BJ (cell line): ENCODE results near the gene PDE5A. TPM values are rescaled to one million over a fixed set of nuclear protein-coding genes. Genes with fewer than 3 reads are reported as not detected.

Experiments used
- CTCF ChIA-PET: fragments of 350-600 bp; formaldehyde crosslinking; extraction: SDS; loops from one replicate; lab custom pipeline; 2021; ENCODE audit warnings: antibody characterized with exemption, inconsistent platforms; lab: Yijun Ruan, JAX
- POLR2A ChIA-PET: fragments of 300-600 bp; sonication (Branson Sonifier 250); formaldehyde crosslinking; extraction: SDS; loops from one replicate; lab custom pipeline; 2021; ENCODE audit warnings: antibody characterized with exemption; lab: Charles Lee
- DNase-seq: peaks from one replicate; pipeline ENCODE4 v3.0.0-alpha.2; 2011; ENCODE audit warnings: low read depth
- H3K27me3 ChIP-seq: 2 replicates; pipeline ENCODE4 v1.6.0; 2011; ENCODE audit warnings: low read length; ENCODE audit not compliant: control insufficient read depth, insufficient read depth
- H3K36me3 ChIP-seq: 2 replicates; pipeline ENCODE4 v1.5.1; 2011; ENCODE audit warnings: low read length; ENCODE audit not compliant: control insufficient read depth, insufficient read depth
- H3K4me3 ChIP-seq: 2 replicates; pipeline ENCODE4 v1.5.1; 2011; ENCODE audit warnings: low read depth, mild to moderate bottlenecking, control low read depth, low read length
- polyA plus RNA-seq: library from polyadenylated mRNA; depleted of rRNA; stranded (reverse); fragments of >200 nt; gene quantifications from 2 replicates; pipeline ENCODE4 v1.2.3, GENCODE V29; 2011
- TF ChIP-seq, protein P1 (sequence below): IDR thresholded peaks from 2 replicates; pipeline ENCODE4 v1.5.1; 2011; ENCODE audit warnings: low read depth, mild to moderate bottlenecking, control low read depth, inconsistent platforms, low read length, moderate library complexity; ENCODE audit not compliant: insufficient read depth

The PDE5A gene
- polyA plus RNA-seq, 1 experiment = 69.0 TPM

GRCh38 chr4:119589165-119589564 is 39.4 kb downstream of the PDE5A start:
- no peak for DNase-seq
- POLR2A ChIA-PET = interaction anchor here (0.6 kb wide), 1 partner anchor 250 kb away, joined by 3 read pairs; no protein-coding TSS in a partner anchor
- no peak overlapping the region for H3K4me3 ChIP-seq
- peaks cover 5% of the 10 kb centered on the region for H3K36me3 ChIP-seq
- H3K27me3 ChIP-seq = no peaks in the 10 kb centered on the region
- CTCF ChIA-PET = interaction anchor here (0.9 kb wide), 1 partner anchor 10 kb away, joined by 3 read pairs; no protein-coding TSS in a partner anchor
- TF ChIP-seq, protein P1, sequence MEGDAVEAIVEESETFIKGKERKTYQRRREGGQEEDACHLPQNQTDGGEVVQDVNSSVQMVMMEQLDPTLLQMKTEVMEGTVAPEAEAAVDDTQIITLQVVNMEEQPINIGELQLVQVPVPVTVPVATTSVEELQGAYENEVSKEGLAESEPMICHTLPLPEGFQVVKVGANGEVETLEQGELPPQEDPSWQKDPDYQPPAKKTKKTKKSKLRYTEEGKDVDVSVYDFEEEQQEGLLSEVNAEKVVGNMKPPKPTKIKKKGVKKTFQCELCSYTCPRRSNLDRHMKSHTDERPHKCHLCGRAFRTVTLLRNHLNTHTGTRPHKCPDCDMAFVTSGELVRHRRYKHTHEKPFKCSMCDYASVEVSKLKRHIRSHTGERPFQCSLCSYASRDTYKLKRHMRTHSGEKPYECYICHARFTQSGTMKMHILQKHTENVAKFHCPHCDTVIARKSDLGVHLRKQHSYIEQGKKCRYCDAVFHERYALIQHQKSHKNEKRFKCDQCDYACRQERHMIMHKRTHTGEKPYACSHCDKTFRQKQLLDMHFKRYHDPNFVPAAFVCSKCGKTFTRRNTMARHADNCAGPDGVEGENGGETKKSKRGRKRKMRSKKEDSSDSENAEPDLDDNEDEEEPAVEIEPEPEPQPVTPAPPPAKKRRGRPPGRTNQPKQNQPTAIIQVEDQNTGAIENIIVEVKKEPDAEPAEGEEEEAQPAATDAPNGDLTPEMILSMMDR = no peak

GRCh38 chr4:119587796-119588195 is 40.8 kb downstream of the PDE5A start:
- no peak for DNase-seq
- Histone ChIP-seq H3K27me3 (no peaks in the 10 kb centered on the region), H3K4me3 (no peak overlapping the region), H3K36me3 (peaks cover 6% of the 10 kb centered on the region)
- ChIA-PET POLR2A (no interaction called here), CTCF (interaction anchor here (1.0 kb wide), 1 partner anchor 41 kb away, joined by 4 read pairs; the partner anchor contains the start of gene PDE5A)
- TF ChIP-seq, protein P1 = no peak

DNA sequence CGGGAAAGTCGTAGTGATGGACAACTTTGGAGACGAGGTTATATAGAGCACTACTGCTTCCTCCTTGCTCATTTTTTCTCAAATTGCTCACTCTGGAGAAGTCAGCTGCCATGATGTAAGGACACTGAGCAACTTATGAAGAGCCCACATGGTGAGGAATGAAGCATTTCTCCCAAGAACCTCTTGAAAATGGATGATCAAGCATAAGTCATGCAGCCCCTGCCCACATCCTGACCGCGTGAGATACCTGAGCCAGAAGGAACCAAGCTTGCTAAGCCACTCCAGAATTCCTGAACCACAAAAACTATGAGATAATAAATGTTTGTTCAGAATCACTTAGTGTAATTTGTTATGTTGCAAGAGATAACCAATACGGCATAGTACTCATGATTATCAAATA is 42.8 kb downstream of the PDE5A start:
- no peak for DNase-seq
- Histone ChIP-seq H3K27me3 (no peaks in the 10 kb centered on the region), H3K4me3 (no peak overlapping the region), H3K36me3 (peaks cover 10% of the 10 kb centered on the region)
- ChIA-PET CTCF (interaction anchor here (0.6 kb wide), 1 partner anchor 27 kb away, joined by 3 read pairs; no protein-coding TSS in a partner anchor), POLR2A (interaction anchor here (0.6 kb wide), 1 partner anchor 72 kb away, joined by 3 read pairs; no protein-coding TSS in a partner anchor)
- TF ChIP-seq, protein P1 = no peak

DNA sequence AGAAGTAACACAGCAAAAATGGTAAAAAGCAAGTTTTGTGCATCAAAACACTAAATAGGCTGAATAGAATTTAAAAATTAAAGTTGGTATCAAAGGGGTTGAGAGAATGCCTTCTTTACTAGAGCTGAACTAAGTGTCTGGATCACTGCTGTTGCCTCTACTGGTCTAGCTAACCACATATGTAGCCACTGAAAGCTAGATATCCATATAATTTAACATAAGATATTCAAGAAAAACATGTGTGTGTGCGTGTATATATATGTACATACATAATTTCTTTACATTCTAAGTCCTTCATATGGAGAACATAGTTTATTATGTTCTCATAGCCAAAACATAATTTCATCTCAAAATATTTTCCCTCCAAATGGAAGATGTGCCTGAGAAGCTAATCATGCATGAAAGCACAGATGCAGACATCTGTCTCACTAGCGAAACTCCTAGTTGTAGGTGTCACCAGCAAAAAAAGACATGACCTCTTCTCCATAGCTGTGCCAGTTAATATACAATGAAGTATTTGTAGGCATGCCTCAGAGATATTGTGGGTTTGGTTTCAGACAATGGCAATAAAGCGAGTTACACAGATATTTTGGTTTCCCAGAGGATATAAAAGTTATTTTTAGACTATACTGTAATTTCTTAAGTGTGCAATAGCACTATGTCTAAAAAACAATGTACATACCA is 47.3 kb downstream of the PDE5A start:
- CTCF ChIA-PET = interaction anchor here (0.9 to 1.2 kb wide), 2 partner anchors 22 to 48 kb away, joined by 3 to 5 read pairs; partner anchors contain the start of gene PDE5A
- no peaks in the 10 kb centered on the region for H3K27me3 ChIP-seq
- TF ChIP-seq, protein P1 = no peak
- H3K4me3 ChIP-seq = no peak overlapping the region
- peaks cover 10% of the 10 kb centered on the region for H3K36me3 ChIP-seq
- DNase-seq = no peak
- POLR2A ChIA-PET = no interaction called here

GRCh38 chr4:119580293-119580692 is 48.3 kb downstream of the PDE5A start:
- Histone ChIP-seq H3K4me3 (no peak overlapping the region), H3K27me3 (no peaks in the 10 kb centered on the region), H3K36me3 (peaks cover 8% of the 10 kb centered on the region)
- ChIA-PET CTCF (no interaction called here), POLR2A (no interaction called here)
- TF ChIP-seq, protein P1 = no peak
- no peak for DNase-seq
